Fibroblast of lung (primary cell): ENCODE results near the gene SCAPER. TPM values are rescaled to one million over a fixed set of nuclear protein-coding genes. Genes with fewer than 3 reads are reported as not detected.
"Not testable (repeated sequence)": the region's sequence is repeated elsewhere in the genome, so short reads cannot be mapped to it uniquely, and the experiment has no call there.

ENCODE experiments used
- DNase-seq, 2 donors: peaks; one replicate each; pipeline versions ENCODE4 v3.0.0 to v3.0.0-alpha.2; 2010; ENCODE audit warnings: low read depth in 2 of 2
- H2AFZ ChIP-seq: 2 replicates; pipeline ENCODE4 v1.5.1; 2012; ENCODE audit warnings: low read length, control low read depth, inconsistent platforms
- H3K27ac ChIP-seq: 2 replicates; pipeline ENCODE4 v1.5.1; 2011; ENCODE audit warnings: low read length, control low read depth; ENCODE audit not compliant: insufficient read depth
- H3K27me3 ChIP-seq: 2 replicates; pipeline ENCODE4 v1.5.1; 2011; ENCODE audit warnings: mild to moderate bottlenecking, low read length; ENCODE audit not compliant: control insufficient read depth, insufficient read depth
- H3K36me3 ChIP-seq: 2 replicates; pipeline ENCODE4 v1.5.1; 2011; ENCODE audit warnings: low read length; ENCODE audit not compliant: control insufficient read depth, insufficient read depth
- H3K4me1 ChIP-seq: 2 replicates; pipeline ENCODE4 v1.5.1; 2011; ENCODE audit warnings: low read length; ENCODE audit not compliant: control insufficient read depth, insufficient read depth; ENCODE audit errors: extremely low read depth
- H3K4me2 ChIP-seq: 2 replicates; pipeline ENCODE4 v1.5.1; 2011; ENCODE audit warnings: low read length, control low read depth; ENCODE audit not compliant: insufficient read depth; ENCODE audit errors: extremely low read depth
- H3K4me3 ChIP-seq, 4 experiments: fragments of 200-600 bp in 1 of 4; sonication (generic) in 1 of 4; replicated peaks in 1 of 4; 2 replicates each; pipeline ENCODE4 v1.5.1; 2011 to 2016; ENCODE audit warnings: low read length in 4 of 4, low read depth in 3 of 4, mild to moderate bottlenecking in 3 of 4, control low read depth in 2 of 4, inconsistent platforms in 1 of 4, mixed read lengths in 1 of 4; ENCODE audit not compliant: insufficient read depth in 1 of 4; ENCODE audit errors: control extremely low read depth in 1 of 4
- H3K79me2 ChIP-seq: 2 replicates; pipeline ENCODE4 v1.5.1; 2012; ENCODE audit warnings: mild to moderate bottlenecking, low read length, inconsistent platforms; ENCODE audit not compliant: control insufficient read depth, insufficient read depth
- H3K9ac ChIP-seq: 2 replicates; pipeline ENCODE4 v1.5.1; 2011; ENCODE audit warnings: mild to moderate bottlenecking, low read length, control low read depth; ENCODE audit not compliant: insufficient read depth
- H3K9me3 ChIP-seq: 2 replicates; pipeline ENCODE4 v1.5.1; 2012; ENCODE audit warnings: low read depth, low read length; ENCODE audit not compliant: control insufficient read depth, insufficient read depth
- H4K20me1 ChIP-seq: 2 replicates; pipeline ENCODE4 v1.5.1; 2011; ENCODE audit warnings: low read length; ENCODE audit not compliant: control insufficient read depth, insufficient read depth; ENCODE audit errors: extremely low read depth
- CTCF ChIP-seq, 2 donors: IDR thresholded peaks in 1 of 2; conservative IDR thresholded peaks in 1 of 2; 1 replicate in 1 of 2; 2 replicates in 1 of 2; pipeline ENCODE4 v1.5.1; 2011 to 2012; ENCODE audit warnings: low read length in 2 of 2, control low read depth in 1 of 2, inconsistent platforms in 1 of 2, low read depth in 1 of 2, mild to moderate bottlenecking in 1 of 2
- EZH2 ChIP-seq: IDR thresholded peaks from 2 replicates; pipeline ENCODE4 v1.5.1; 2012; ENCODE audit warnings: low read length, control low read depth, mild to moderate bottlenecking; ENCODE audit errors: missing control alignments
- polyA plus RNA-seq, 2 donors: library from polyadenylated mRNA; depleted of rRNA in 1 of 2; stranded (reverse) in 1 of 2; unstranded in 1 of 2; fragments of >200 nt; gene quantifications; 2 replicates each; pipeline ENCODE4 v1.2.1, GENCODE V29; 2011 to 2012; ENCODE audit warnings: missing spikeins in 1 of 2
- total RNA-seq: library from RNA; depleted of rRNA; stranded (reverse); fragments of >200 nt; gene quantifications from 2 replicates; pipeline ENCODE4 v1.2.1, GENCODE V29; 2014

The SCAPER gene
- total and polyA plus RNA-seq, 2 donors (not counting 1 experiment from before 2014, with no cell fraction given): 2.3 to 9.1 TPM

GRCh38 chr15:76894174-76894573 is 11.0 kb downstream of the SCAPER start:
- no peak for DNase-seq
- Histone ChIP-seq H3K9ac (no peak overlapping the region), H4K20me1 (no peaks in the 10 kb centered on the region), H3K36me3 (no peaks in the 10 kb centered on the region), H3K27ac (no peak overlapping the region), H3K4me3 (no peak overlapping the region), H3K79me2 (no peaks in the 10 kb centered on the region), H2AFZ (no peak overlapping the region), H3K4me1 (no peaks in the 10 kb centered on the region), H3K9me3 (no peaks in the 10 kb centered on the region), H3K4me2 (no peak overlapping the region), H3K27me3 (no peaks in the 10 kb centered on the region)
- TF ChIP-seq EZH2 (no peak), CTCF (conservative IDR thresholded peaks at IDR 0.05 in 1 of 2, IDR thresholded peaks at IDR 0.05 in 1 of 2; ENCODE audit: low read depth in 1 of 2, low read length in 2 of 2) (no peak)

GRCh38 chr15:76892836-76893235 is 12.3 kb downstream of the SCAPER start:
- not testable (repeated sequence) for H3K4me2 ChIP-seq, DNase-seq, H4K20me1 ChIP-seq, H3K27ac ChIP-seq, H3K4me1 ChIP-seq, H3K27me3 ChIP-seq, H3K9me3 ChIP-seq, H3K4me3 ChIP-seq, H3K9ac ChIP-seq, H3K79me2 ChIP-seq, H2AFZ ChIP-seq, H3K36me3 ChIP-seq

- H3K27me3 ChIP-seq, H3K4me3 ChIP-seq, H3K27ac ChIP-seq, H3K9me3 ChIP-seq, H3K36me3 ChIP-seq, H2AFZ ChIP-seq, H3K79me2 ChIP-seq, DNase-seq, H4K20me1 ChIP-seq, H3K4me2 ChIP-seq, H3K9ac ChIP-seq, H3K4me1 ChIP-seq: not testable (repeated sequence)
These were observed 17.6 kb downstream of the SCAPER start for GRCh38 chr15:76887280-76888141.

GRCh38 chr15:76885212-76885611 is 19.9 kb downstream of the SCAPER start:
- Histone ChIP-seq H2AFZ (no peak overlapping the region), H4K20me1 (no peaks in the 10 kb centered on the region), H3K36me3 (no peaks in the 10 kb centered on the region), H3K4me2 (no peak overlapping the region), H3K27ac (no peak overlapping the region), H3K27me3 (no peaks in the 10 kb centered on the region), H3K9ac (no peak overlapping the region), H3K79me2 (no peaks in the 10 kb centered on the region), H3K9me3 (no peaks in the 10 kb centered on the region), H3K4me1 (no peaks in the 10 kb centered on the region), H3K4me3 (no peak overlapping the region)
- no peak for DNase-seq
- TF ChIP-seq CTCF (conservative IDR thresholded peaks at IDR 0.05 in 1 of 2, IDR thresholded peaks at IDR 0.05 in 1 of 2; ENCODE audit: low read depth in 1 of 2, low read length in 2 of 2): no peak
- TF ChIP-seq EZH2: no peak
